Measurements from ENCODE around the gene HLX.

Gene HLX

GRCh38 chr1:220886470-220887201 is 7.4 kb downstream of the HLX start:
- TF ChIP-seq SUZ12 (IDR thresholded peaks at IDR 0.05) (no peak), ZNF384 (IDR thresholded peaks at IDR 0.05) (no peak), HDGF (IDR thresholded peaks at IDR 0.05; ENCODE audit: borderline replicate concordance) (no peak), PKNOX1 (IDR thresholded peaks at IDR 0.05) (no peak), SP1 (IDR thresholded peaks at IDR 0.05) (no peak), ARNT (IDR thresholded peaks at IDR 0.05) (no peak), FOXA1 (IDR thresholded peaks at IDR 0.05) (no peak)
- ChIA-PET POLR2A (no interaction called here), CTCF (no interaction called here)
- no peak for DNase-seq (ENCODE audit: extremely low spot score)

- no peak for DNase-seq (ENCODE audit: extremely low spot score)
- POLR2A ChIA-PET, result no interaction called here
- CTCF ChIA-PET, result no interaction called here
- no peak for TF ChIP-seq PKNOX1 (IDR thresholded peaks at IDR 0.05)
Measured at GRCh38 chr1:220887202-220887519, 7.9 kb downstream of the HLX start.

- no peak for DNase-seq (ENCODE audit: extremely low spot score)
- TF ChIP-seq SUZ12 (IDR thresholded peaks at IDR 0.05) (no peak), PKNOX1 (IDR thresholded peaks at IDR 0.05) (no peak), ELF4 (IDR thresholded peaks at IDR 0.05) (no peak), CTBP1 (IDR thresholded peaks at IDR 0.05; ENCODE audit: borderline replicate concordance) (no peak), FOXM1 (IDR thresholded peaks at IDR 0.05; ENCODE audit: borderline replicate concordance) (no peak), ZNF384 (IDR thresholded peaks at IDR 0.05) (no peak)
- POLR2A ChIA-PET, result no interaction called here
- CTCF ChIA-PET, result interaction anchor here (0.6 kb wide), 1 partner anchor 867 kb away, joined by 3 read pairs; no protein-coding TSS in a partner anchor
Measured at GRCh38 chr1:220887520-220888416, 8.5 kb downstream of the HLX start.

GRCh38 chr1:220888417-220888986 is 9.3 kb downstream of the HLX start:
- ChIA-PET POLR2A (no interaction called here), CTCF (no interaction called here)
- TF ChIP-seq CTBP1 (IDR thresholded peaks at IDR 0.05; ENCODE audit: borderline replicate concordance) (no peak), L3MBTL2 (conservative IDR thresholded peaks at IDR 0.05) (no peak), FOXA1 (IDR thresholded peaks at IDR 0.05) (no peak), FOXM1 (IDR thresholded peaks at IDR 0.05; ENCODE audit: borderline replicate concordance) (no peak)
- DNase-seq (ENCODE audit: extremely low spot score), result no peak

- DNase-seq (ENCODE audit: extremely low spot score), result no peak
- TF ChIP-seq L3MBTL2 (conservative IDR thresholded peaks at IDR 0.05) (no peak), ZNF384 (IDR thresholded peaks at IDR 0.05) (no peak), ARNT (IDR thresholded peaks at IDR 0.05) (no peak), FOXA1 (IDR thresholded peaks at IDR 0.05) (no peak), ELF4 (IDR thresholded peaks at IDR 0.05) (no peak), TARDBP (IDR thresholded peaks at IDR 0.05) (no peak), LEF1 (IDR thresholded peaks at IDR 0.05; ENCODE audit: borderline replicate concordance) (no peak), CTBP1 (IDR thresholded peaks at IDR 0.05; ENCODE audit: borderline replicate concordance) (no peak), HDGF (IDR thresholded peaks at IDR 0.05; ENCODE audit: borderline replicate concordance) (no peak), FOXK2 (IDR thresholded peaks at IDR 0.05) (no peak), BHLHE40 (IDR thresholded peaks at IDR 0.05; ENCODE audit: borderline replicate concordance) (no peak), SP1 (IDR thresholded peaks at IDR 0.05) (no peak), NFRKB (IDR thresholded peaks at IDR 0.05) (no peak), SUZ12 (IDR thresholded peaks at IDR 0.05) (no peak), PKNOX1 (IDR thresholded peaks at IDR 0.05) (no peak), FOXM1 (IDR thresholded peaks at IDR 0.05; ENCODE audit: borderline replicate concordance) (no peak)
- ChIA-PET CTCF (no interaction called here), POLR2A (no interaction called here)
Measured at GRCh38 chr1:220889333-220889732, 10.1 kb downstream of the HLX start.

GRCh38 chr1:220889848-220890287 is 10.6 kb downstream of the HLX start:
- CTCF ChIA-PET, result no interaction called here
- no peak for TF ChIP-seq TARDBP (IDR thresholded peaks at IDR 0.05)
- no peak for TF ChIP-seq PKNOX1 (IDR thresholded peaks at IDR 0.05)
- no peak for TF ChIP-seq HDGF (IDR thresholded peaks at IDR 0.05; ENCODE audit: borderline replicate concordance)
- no peak for TF ChIP-seq LEF1 (IDR thresholded peaks at IDR 0.05; ENCODE audit: borderline replicate concordance)
- TF ChIP-seq FOXK2 (IDR thresholded peaks at IDR 0.05), result no peak
- no peak for TF ChIP-seq L3MBTL2 (conservative IDR thresholded peaks at IDR 0.05)
- TF ChIP-seq SP1 (IDR thresholded peaks at IDR 0.05), result no peak
- no peak for TF ChIP-seq FOXA1 (IDR thresholded peaks at IDR 0.05)
- TF ChIP-seq SUZ12 (IDR thresholded peaks at IDR 0.05), result no peak

More at GRCh38 chr1:220889848-220890287, 10.6 kb downstream of the HLX start:
- no peak for DNase-seq (ENCODE audit: extremely low spot score)
- POLR2A ChIA-PET, result no interaction called here
